ENCODE measurements around the gene PLCL1.
"Not testable (repeated sequence)": the region's sequence is repeated elsewhere in the genome, so short reads cannot be mapped to it uniquely, and the experiment has no call there.

PLCL1 gene

DNA sequence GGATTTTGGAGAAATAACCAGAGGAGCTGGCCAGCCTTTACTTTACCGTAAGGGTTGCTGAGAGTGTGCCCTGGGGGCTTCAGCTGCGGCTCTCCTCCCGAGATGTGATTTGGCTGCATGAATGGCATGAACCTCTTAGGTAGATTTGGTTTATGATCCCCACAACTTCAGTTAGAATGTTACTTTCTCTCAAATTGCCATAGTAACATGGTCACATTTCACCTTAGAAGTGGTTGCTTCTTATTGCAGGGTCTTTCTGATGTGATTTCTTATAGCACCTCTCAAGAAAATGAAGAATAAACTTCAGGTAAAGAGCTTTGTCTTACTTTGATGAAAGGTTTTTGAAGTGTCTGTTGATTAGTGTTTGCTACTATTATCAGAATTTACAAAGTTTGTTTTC is 5.6 kb downstream of the PLCL1 start:
- DNase-seq (ENCODE audit: low read depth): no peak

DNA sequence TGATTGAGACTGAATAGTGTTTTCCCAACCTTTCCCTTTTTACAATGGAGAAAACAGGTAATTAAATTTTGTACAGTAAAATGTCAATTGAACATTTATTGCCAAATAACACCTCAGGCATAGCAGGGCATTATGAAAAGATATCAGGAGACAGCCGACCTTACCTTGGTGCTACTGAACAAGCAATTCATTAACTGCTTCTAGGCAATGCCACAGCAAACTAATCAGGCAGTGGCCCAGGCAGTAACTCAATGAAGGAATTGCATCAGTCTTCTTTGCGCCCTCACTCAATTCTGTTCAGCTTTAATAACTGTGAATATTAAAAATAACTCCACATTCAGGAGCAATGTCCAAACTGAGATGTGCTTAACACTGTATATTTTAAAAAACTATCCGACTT is 6.1 kb downstream of the PLCL1 start:
- no peak for DNase-seq (ENCODE audit: low read depth)

DNA sequence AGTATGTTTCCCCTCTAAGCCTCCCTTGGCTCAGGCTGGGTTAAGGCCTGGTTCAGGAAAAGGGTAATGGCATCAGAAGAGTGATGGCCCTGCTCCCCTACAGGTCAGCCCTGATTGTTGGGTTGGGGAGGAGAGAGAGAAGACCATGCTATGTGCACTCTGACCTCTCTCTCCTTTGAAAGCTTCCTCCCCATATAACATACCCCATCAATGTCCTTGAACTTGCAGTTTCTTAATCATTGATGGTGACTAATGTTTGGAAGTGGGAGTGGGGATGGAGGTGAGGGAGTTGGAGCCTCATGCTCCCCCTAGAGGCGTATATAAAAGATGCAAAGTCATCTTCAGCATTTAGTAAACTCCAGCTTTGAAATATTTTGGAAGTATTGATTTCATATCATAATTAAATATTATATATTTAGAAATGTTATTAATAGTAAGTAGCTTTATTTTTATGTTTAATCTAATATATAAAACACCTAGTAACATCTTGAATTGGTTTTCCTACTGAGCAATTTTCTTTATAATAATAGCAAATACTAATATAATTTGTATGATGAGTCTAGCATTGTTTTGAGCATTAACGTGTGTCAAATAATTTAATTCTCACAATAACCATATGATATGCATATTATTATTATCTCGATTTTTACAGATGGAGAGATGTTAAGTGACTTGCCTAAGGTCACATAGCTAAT is 8.8 kb downstream of the PLCL1 start:
- peak; percentile 15 for DNase-seq (ENCODE audit: low read depth)

DNA sequence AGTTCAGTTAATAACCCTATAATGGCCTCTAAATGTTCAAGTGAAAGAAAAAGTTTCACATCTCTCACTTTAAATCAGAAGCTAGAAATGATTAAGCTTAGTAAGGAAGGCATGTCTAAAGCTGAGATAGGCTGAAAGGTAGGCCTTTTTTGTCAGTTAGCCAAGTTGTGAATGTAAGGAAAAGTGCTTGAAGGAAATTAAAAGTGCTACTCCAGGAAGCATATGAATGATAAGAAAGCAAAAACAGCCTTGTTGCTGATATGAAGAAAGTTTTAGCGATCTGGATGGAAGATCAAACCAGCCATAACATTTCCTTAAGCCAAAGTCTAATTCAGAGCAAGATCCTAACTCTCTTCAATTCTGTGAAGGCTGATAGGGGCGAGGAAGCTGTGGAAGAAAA is 10.1 kb downstream of the PLCL1 start:
- DNase-seq (ENCODE audit: low read depth): no peak

DNA sequence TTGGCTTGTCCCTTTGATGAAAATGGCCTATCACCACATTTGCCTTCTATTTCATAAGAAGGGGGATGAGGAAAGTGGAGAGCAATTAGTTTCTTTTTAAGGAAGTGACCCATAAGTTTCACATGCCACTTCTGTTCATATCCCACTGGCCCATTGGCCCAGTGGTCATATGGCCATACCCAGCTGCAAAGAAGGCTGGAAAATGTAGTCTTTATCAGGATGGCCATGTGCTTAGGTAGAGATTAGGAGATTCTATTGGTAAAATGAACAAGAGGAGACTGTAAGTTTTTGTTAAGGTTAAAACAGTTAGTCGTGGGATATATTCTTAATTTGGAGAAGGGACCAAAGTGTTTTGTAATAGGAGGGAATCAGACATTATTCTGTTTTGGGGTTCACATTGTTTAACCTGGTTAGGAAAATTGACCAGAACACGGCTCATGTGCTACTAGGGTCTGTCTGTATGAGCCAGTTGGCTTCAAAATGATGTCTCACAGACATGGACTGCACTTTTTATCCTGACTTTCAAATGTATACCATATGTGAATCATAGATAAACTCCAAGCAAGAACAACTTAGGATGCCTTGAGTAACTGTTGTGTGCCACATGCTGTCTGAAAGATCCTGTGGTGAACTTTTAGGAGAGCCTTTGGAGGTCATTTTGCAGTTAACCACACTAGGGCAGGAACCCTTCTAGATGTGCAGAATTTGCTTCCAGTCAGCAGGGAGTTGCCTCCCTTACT is 17.3 kb downstream of the PLCL1 start:
- DNase-seq (ENCODE audit: low read depth): no peak

DNA sequence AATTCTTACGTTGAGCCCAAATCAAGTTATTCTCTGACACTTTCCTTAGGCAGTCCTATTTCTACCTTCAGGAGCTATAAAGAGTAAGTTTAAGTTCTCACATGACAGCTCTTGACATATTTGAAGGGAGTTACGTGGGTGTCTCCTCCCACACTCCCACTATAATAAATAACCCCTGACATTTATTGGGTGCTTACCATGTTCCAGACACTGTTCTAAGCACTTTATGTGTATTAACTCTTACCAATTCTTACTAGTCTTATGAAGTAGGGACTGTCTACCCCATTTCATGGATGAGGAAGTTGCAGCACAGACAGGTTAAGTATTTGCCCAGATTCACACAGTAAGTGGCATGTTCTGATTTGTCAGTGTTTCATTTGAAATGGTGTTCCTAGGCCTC is 17.9 kb downstream of the PLCL1 start:
- no peak for DNase-seq (ENCODE audit: low read depth)

DNA sequence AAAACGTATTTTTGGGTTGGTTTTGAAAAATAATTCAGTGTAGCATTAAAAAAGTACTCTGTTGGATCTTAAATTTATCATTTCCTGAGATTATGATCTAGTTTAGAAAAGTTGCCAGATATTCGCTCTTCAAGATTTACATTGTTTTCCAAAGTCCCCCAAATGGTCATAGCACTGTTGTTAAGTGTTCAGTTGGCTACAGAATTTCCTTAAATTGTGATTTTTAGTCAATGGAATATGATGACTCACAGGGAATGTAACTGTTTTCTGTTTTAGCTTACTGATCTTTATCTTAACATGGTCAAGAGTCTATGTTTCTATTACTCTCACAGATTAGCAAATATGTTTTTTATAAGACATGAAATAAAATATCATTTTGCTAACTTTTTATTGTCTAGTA is 23.2 kb downstream of the PLCL1 start:
- peak; percentile 25 for DNase-seq (ENCODE audit: low read depth)

DNA sequence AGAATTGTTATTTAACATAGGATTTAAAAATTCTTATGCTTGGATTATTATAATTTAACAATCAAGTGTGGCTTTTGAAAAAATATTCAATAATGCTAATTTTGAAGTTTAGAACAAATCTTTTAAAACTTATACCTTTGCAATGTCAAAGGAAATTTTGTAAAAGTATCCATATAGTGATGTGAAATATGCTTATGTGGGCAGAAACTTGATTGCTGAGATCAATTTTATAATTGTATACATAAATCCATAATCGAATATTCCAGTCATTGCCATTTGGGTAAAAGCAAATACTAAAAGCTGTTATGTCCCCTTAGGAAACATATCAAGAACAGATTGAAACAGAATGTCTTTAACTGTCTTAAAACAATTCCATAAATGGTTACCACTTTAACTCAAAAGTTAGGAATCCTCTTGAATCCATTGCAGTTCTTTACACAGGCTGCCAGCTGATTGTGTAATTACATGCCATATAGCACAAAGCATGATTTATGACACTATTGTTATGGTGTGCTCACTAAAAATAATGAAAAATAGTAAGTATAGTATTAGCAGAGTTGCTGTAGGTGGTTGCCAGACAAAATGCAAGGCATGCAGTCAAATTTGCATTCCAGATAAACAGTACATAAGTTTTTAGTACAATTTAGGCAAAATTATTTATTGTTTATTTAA is 24.2 kb downstream of the PLCL1 start:
- DNase-seq (ENCODE audit: low read depth): no peak

DNA sequence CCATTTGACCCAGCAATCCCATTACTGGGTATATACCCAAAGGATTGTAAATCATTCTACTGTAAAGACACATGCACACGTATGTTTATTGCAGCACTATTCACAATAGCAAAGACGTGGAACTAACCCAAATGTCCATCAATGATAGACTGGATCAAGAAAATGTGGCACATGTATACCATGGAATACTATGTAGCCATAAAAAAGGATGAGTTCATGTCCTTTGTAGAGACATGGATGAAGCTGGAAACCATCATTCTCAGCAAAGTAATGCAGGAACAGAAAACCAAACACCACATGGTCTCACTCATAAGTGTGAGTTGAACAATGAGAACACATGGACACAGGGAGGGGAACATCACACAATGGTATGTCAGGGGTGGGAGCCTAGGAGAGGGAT is 30.4 kb downstream of the PLCL1 start:
- DNase-seq (ENCODE audit: low read depth): not testable (repeated sequence)

DNA sequence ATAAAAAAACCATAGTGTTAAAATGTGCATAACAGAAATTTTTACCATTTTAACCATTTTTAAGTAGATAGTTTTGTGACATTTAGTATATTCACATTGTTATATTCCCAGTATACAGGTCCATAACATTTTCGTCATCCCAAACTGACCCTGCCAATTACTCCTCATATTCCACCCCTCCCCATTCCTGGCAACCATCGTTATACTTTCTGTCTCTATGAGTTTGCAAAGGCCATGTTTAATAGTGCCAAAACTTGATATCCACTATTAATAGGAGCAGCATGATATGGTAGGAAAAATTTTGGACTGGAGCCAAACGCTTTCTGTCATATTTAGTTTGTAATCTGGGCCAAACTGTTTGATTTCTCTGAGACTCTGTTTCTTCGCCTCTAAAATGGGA is 30.9 kb downstream of the PLCL1 start:
- no peak for DNase-seq (ENCODE audit: low read depth)

DNA sequence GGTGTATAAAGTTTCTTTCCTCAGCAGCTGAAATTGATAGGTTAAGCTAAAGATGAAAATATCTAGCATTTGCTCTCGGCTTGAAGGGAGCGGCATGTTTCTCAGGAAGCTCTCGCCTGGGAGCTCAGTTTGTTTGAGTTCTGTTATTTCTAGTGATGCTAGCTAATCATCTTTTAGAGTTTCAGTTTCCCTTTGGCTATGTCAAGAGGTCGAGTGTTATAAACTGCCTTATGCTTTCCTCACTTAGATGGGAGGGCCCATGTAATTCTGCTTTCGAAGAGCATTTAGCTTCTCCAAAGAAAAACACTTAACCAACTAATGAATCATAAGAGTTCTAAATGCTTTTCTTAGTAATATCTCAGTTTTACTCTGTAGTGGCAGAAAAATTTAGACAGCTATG is 33.6 kb downstream of the PLCL1 start:
- DNase-seq (ENCODE audit: low read depth): peak; percentile 81

DNA sequence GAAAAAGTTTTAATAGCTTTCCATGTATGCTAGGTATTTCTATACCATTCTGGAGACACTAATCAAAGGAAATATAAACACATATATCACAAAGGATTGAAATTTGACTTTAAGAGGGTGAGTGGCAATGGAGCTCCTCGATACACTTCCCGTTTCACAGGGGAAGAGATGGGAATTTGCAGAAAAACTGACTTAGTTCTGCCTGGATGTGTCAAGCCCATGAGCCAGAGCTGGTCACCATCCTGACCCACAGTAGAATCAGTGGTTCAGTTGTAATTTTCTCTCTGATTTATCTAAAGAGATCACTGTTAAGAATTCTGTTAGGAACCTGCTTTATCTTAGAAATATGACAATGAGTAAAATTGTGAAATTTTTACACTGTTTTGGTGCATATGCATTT is 34.2 kb downstream of the PLCL1 start:
- DNase-seq (ENCODE audit: low read depth): no peak

DNA sequence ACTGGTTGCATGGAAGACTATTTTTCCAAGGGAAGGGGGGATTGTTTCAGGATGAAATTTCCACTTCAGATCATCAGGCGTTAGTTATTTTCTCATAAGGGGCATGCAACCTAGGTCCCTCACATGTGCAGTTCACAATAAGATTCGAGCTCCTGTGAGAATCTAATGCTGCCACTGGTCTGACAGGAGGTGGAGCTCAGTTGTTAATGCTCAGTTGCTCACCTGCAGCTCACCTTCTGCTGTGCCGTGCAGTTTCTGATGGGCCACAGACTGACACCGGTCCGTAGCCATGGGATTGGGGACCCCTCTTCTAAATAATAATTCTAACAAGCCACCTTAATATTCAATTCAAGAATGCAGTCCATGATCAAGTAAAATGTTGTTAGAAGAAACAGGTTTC is 34.9 kb downstream of the PLCL1 start:
- no peak for DNase-seq (ENCODE audit: low read depth)

DNA sequence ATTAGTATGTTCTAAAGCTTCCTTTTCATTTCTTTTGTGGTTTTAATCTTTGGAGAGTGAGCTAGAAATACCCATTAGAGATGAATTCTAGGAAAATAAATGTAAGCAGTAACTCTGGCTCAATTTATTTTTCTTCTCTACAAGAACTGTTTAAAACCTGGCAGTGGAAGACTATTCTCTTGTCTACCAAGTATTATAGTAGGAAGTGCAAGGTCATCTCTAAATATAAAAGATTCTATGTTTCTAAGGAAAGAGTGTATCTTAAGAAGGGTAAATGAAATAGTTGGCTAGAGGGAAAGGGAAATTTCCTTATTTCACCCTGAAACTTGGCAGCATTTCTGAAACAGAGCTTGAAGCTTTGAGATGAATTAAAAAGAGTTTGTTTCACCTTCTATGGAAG is 35.5 kb downstream of the PLCL1 start:
- no peak for DNase-seq (ENCODE audit: low read depth)

DNA sequence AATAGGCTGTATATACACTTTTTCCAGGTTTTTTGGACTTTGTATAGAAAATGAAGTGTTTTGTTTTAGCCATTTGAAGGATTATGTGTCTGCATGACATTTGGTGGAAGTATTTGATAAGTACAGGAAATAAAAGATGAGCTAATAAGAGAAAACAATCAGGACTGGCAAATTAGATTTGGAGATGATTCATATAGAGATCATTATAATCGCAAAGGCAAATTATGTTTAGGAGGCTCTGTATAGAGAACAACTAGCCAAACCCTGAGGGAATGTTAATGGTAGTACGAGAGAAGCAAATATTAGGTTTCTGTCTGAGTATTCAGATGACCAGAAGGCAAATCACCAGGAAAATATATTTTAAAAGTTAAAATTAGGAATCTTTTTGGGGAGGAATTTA is 41.7 kb downstream of the PLCL1 start:
- no peak for DNase-seq (ENCODE audit: low read depth)

DNA sequence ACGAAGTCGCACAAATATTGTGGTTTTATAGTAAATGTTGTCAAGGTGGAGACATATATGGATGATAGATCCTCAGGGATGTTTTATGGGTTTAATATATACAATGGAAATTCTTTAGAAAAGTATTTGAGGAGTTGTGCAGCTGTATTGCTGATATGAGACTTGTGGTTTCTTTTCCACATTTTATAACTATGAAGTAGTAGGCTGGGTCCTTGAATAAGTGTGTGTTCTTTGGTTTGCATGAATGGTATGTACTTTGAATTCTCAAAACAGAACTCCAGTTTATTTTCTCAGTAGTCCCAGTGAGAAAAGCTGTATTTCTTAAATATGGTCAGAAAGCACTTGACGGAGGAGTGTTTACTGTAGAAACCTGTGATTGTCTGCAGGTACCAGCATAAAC is 42.4 kb downstream of the PLCL1 start:
- DNase-seq (ENCODE audit: low read depth): no peak

DNA sequence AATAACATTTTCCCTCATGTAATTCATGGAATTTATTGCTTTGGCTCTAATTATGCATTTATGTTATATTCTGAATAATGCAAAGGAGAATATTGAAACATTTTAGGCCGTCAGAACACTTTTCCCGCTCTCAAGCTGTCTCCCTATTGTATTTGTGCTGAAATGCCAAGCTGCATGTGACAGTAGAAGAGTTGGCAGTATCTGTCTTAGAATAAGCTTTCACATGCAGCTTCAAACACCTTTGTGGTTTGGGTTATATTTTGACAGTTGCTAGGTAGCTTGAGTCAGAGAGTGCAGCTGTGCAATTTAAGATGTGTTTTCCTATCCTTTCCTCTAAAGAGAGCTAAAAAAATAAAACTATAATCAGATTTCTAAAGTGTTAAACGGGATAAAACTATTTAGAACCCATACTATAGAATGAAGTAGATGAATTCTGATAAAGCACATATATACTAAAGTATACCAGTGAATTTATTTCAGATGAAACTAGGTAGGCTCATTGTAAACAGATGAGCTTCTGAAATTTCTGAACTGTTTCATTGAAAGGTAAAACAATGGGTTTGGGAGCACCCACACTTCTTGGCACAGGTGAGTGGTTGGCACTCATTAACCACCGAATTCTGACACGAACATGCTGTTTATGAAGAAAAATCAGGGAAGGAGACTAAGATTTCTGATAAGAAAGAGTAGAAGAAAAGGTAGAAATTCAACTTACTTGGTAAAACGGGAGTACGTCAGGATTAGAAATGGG is 43.4 kb downstream of the PLCL1 start:
- DNase-seq (ENCODE audit: low read depth): no peak

DNA sequence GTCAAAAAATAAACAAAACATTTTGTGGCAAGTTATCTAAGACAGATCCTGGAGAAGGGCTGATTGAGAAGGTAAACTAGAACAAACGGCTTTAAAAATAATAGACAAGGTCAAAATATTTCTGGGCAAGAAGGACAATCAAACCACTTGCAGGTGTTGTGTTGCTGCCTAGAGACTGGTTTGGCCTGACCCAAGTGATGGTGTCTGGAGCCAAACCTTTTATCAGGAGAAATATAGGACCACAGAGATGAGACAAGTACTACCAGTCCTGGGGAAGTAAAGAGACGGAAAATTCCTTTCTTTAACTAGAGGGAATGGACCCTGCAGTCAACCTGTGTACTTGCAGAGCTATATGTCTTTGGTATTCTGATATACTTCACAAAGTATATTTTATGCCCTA is 44.2 kb downstream of the PLCL1 start:
- DNase-seq (ENCODE audit: low read depth): no peak

DNA sequence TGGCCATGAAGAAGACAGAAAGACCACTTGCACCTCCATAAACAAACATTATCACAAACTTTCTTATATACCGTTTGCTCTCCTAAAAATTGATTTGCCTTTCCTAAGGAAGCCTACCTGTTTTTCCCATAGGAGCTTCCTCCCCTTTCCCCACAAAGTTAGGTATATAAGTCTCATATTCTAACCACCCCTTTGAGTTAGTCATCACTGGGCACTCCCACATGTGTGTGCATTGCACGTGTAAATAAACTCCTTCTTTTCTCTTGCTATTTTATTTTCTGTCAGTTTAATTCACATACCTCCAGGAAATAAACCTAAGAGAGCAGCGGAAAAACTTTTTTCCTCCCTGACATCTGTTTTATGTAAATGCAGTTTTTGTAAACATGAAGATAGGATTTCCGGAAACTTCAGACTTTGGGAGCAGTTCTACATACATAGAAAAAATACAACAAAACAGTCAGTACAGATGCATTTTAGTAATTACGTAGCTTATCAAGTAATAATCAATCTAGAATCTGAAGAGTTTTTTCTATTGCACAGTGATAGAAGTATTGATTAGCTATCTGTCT is 46.6 kb downstream of the PLCL1 start:
- no peak for DNase-seq (ENCODE audit: low read depth)

DNA sequence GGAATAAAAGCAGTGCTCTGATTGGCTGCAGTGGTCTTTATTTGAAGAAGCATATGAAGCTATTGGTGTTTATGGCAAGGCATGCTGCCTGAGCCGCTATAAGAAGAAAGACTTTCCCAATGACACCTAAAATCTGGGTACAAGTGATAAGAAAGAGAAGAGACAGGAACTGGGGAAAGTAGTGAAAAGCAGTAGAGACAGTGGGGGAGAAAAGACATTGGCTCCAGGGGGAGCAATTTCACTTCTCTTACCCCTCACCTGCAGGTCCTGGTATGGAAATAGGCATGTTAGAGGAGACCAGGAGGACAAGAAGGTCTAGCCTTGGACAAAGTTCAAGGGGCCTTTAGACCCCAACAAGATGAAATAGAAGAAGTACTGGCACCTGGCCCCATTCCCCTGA is 47.1 kb downstream of the PLCL1 start:
- no peak for DNase-seq (ENCODE audit: low read depth)

DNA sequence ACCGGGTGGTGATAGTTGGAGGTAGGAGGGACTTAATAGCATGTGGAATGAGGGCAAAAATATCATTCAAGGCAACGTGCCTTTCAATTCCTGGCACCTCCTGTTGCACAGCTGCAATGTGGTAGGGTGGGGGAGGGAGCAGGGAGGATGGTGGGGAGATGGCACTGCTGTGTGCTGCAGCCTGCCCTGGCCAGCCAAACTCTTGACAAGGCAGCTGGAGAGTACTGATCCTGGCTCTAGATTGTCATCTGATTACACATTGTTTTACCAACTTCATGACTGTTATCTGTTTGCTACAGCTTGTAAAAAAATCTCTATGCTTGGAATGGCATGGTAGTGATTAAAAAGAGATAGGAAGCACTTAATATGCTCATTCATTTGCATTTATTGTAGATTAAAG is 47.7 kb downstream of the PLCL1 start:
- DNase-seq (ENCODE audit: low read depth): no peak

DNA sequence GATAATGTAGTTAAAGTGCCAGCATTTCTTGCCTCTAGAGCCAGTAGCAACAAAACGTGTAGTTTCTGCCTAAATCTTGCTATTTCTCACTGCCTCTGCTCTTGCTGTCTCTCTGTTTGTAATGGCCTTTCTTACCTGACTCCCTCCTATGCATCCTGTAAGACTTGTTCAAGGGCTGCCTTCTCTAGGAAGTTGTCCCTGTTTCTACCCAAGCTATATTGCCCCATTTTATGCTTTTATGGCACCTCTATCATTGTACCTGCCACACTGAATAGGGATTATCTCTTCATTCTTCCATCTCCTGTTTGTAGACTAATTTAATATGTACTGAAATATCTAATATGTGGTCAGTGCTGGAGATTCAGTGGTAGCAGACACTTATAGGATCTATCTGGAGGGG is 49.2 kb downstream of the PLCL1 start:
- no peak for DNase-seq (ENCODE audit: low read depth)

All from stromal cell of bone marrow (primary cell).